Lower leg skin (tissue), 4 donors: ENCODE measurements around the gene KLHL6. TPM values are rescaled to one million over a fixed set of nuclear protein-coding genes. Genes with fewer than 3 reads are reported as not detected.
A peak's percentile ranks its signal among the peaks of the same experiment; 100 is the strongest.

Source experiments
- DNase-seq, 2 donors: peaks; one replicate each; pipeline ENCODE4 v3.0.0-alpha.2; 2019; ENCODE audit warnings: low spot score in 2 of 2
- H3K4me3 ChIP-seq: fragments of 200-600 bp; sonication (generic); 2 replicates; pipeline ENCODE4 v1.5.1; 2017; ENCODE audit warnings: mild to moderate bottlenecking, low read depth; ENCODE audit not compliant: poor library complexity, severe bottlenecking
- POLR2A ChIP-seq, 2 donors: fragments of 450-650 bp; IDR thresholded peaks; one replicate each; pipeline ENCODE4 v1.6.1; 2016 to 2017; ENCODE audit warnings: antibody characterized with exemption in 2 of 2, mild to moderate bottlenecking in 1 of 2, moderate library complexity in 1 of 2
- WGBS, 2 donors: methylation state at CpG; one replicate each; pipeline ENCODE4 v1.1.5; 2018; 5-methylcytosine and 5-hydroxymethylcytosine counted together
- intact Hi-C: fragments of 100-400 bp; cut with DNase I; formaldehyde crosslinking; loops from one replicate; pipeline ENCODE4 v1.15.0; 2023; ENCODE audit warnings: low total_unique reads
- total RNA-seq, 4 donors: library from RNA; depleted of rRNA; stranded (reverse); fragments of >200 nt; gene quantifications; one replicate each; pipeline ENCODE4 v1.1.0, GENCODE V29; 2016
- TF ChIP-seq, protein P1 (sequence below), 3 donors: fragments of 450-650 bp; IDR thresholded peaks; one replicate each; pipeline ENCODE4 v1.5.1; 2016; ENCODE audit warnings: antibody characterized with exemption in 3 of 3, mild to moderate bottlenecking in 3 of 3, moderate library complexity in 2 of 3

Gene KLHL6
- total RNA-seq, 4 donors from 2014 or later: 0.10 to 0.58 (median 0.23) TPM

DNA sequence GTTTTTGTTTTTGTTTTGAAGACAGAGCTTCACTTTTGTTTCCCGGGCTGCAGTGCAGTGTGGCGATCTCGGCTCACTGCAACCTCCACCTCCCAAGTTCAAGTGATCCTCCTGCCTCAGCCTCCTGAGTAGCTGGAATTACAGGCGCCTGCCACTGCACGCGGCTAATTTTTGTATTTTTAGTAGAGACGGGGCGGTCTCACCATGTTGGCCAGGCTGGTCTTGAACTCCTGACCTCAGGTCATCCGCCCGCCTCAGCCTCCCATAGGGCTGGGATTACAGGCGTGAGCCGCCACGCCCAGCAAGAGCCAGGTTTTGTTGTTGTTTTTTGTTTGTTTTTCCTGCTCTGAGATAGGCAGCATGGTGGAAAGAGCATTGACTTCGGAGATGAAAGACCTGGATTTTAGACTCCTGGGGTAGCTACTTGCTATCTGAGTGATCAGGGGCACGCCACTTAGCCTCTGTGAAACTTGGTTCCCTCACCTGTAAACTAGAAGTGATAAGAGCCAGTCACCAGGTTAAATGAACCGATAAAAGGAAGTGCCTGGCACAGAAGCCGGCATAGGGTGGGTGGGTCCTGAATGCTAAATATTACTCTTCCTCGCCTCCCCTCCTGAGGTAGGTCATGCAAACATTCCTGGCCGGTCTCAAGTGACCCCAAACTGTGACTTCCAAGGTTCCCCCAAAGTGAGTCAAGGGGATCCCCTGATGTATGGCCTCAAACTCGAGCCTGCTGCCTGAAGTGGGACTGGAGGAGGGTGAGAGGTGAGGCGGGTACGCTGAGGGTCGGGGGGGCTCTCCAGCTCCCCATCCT is 64.2 kb downstream of the KLHL6 start:
- DNase-seq: peak in 1 of 2 donors; percentile 50
- 85 to 86% methylated on average over 23 of the region's 23 CpGs for whole genome bisulfite sequencing, 2 donors
- no peak overlapping the region for H3K4me3 ChIP-seq
- TF ChIP-seq, protein P1, sequence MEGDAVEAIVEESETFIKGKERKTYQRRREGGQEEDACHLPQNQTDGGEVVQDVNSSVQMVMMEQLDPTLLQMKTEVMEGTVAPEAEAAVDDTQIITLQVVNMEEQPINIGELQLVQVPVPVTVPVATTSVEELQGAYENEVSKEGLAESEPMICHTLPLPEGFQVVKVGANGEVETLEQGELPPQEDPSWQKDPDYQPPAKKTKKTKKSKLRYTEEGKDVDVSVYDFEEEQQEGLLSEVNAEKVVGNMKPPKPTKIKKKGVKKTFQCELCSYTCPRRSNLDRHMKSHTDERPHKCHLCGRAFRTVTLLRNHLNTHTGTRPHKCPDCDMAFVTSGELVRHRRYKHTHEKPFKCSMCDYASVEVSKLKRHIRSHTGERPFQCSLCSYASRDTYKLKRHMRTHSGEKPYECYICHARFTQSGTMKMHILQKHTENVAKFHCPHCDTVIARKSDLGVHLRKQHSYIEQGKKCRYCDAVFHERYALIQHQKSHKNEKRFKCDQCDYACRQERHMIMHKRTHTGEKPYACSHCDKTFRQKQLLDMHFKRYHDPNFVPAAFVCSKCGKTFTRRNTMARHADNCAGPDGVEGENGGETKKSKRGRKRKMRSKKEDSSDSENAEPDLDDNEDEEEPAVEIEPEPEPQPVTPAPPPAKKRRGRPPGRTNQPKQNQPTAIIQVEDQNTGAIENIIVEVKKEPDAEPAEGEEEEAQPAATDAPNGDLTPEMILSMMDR (IDR thresholded peaks at IDR 0.05): no peak
- TF ChIP-seq POLR2A (IDR thresholded peaks at IDR 0.05): no peak
- intact Hi-C loops: no loop called here

DNA sequence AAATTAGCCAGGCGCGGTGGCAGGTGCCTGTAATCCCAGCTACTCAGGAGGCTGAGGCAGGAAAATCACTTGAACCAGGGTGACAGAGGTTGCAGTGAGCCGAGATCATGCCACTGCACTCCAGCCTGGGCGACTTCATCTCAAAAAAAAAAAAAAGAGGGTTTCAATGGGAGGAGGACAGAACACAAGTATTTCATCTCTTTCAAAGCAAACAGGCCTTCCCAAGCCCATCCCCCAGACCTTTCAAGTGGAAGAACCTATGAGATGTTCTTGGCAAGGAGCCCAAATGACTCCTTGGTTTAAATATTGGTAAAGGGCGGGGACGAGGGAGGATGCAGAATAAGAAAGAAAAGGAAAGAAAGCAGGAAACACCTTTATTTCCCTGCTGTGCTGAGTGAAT is 64.9 kb downstream of the KLHL6 start:
- WGBS, 2 donors: 59 to 63% methylated on average over 6 of the region's 6 CpGs
- DNase-seq: peak in 1 of 2 donors; percentile 21
- H3K4me3 ChIP-seq: no peak overlapping the region
- intact Hi-C loops: no loop called here
- TF ChIP-seq POLR2A (IDR thresholded peaks at IDR 0.05): no peak
- TF ChIP-seq, protein P1 (IDR thresholded peaks at IDR 0.05): no peak

DNA sequence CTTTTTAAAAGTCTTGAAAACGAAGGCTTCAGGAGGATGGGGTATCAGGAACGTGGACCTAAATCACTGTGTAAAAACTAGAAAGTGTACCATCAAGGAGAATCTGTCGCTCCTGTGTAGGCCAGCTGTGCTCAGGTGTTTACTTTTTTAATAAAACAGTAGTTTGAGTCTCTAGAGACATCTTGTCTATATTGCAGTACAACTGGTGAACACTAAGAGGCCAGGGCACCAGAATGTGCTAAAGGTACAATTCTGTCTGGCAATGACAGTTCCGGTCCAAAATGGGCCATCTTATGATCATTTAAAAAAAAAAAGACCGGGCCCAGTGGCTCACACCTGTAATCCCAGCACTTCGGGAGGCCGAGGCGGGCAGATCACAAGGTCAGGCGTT is 65.3 kb downstream of the KLHL6 start:
- intact Hi-C loops: no loop called here
- no peak for DNase-seq
- H3K4me3 ChIP-seq: no peak overlapping the region
- WGBS, 2 donors: 81 to 85% methylated on average over 9 of the region's 9 CpGs
- no peak for TF ChIP-seq POLR2A (IDR thresholded peaks at IDR 0.05)
- TF ChIP-seq, protein P1 (IDR thresholded peaks at IDR 0.05): no peak

DNA sequence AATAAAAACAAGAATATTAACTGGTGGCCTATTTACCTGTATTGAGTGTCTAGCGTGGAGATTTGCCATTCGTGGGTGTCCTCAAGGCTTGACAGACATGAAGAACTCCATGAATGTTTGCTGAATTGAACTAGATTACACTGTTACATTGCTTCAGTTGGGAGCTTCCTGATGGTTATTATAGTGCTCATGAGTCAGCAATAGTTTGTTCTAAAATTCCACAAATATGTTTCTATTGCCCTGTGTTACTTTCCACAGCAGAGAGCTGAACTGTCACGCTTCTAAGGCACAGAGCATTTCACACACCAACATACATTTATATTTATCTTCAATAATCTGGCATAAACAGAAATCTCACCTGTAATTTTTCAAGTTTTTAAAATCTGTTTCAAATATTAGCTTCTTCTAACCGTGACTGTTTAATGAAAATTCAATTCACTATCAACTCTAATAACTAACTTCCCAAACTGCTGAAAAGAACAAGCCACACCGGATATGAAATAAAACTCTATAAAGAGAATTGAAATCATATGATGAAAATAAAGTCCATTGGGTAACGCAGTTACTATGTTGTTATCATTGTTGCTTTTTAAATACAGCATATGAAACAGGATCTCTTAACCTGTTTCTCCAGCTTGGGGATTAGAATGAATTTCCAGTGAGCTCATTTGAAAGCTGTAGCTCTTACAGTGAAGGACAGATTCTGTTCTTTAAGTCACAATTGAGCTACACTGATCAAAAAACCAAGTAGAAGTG is 65.9 kb downstream of the KLHL6 start:
- no peak for DNase-seq
- WGBS, 2 donors: 48 to 58% methylated on average over 6 of the region's 6 CpGs

DNA sequence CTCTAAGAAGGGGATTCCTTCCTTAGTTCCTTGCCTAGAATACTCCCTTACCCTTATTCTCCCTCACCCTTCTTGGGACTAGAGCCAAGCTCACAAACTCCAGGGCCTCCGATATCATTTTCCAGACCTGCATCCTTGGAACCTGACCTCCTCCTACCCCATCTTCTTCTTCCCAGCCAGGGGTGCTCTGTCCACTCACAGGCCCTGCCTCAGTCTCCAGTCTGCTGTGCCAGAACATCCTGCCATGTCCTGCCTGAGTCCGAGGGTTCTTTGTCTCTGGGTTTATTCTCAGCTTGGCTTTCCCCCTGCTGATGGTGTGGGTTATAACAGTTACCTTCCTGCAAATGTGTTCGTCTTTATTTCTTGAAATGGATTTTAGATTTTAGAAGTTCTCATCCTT is 67.2 kb downstream of the KLHL6 start:
- WGBS, 2 donors: 81 to 83% methylated on average over 3 of the region's 3 CpGs
- no peak overlapping the region for H3K4me3 ChIP-seq
- TF ChIP-seq POLR2A (IDR thresholded peaks at IDR 0.05): no peak
- TF ChIP-seq, protein P1 (IDR thresholded peaks at IDR 0.05): no peak
- peak in 1 of 2 donors; percentile 69 for DNase-seq
- intact Hi-C loops: no loop called here

More for the DNA sequence above, 65.9 kb downstream of the KLHL6 start:
- intact Hi-C loops: no loop called here
- TF ChIP-seq, protein P1 (IDR thresholded peaks at IDR 0.05): no peak
- no peak for TF ChIP-seq POLR2A (IDR thresholded peaks at IDR 0.05)
- H3K4me3 ChIP-seq: no peak overlapping the region
